HL-60/S4 (cell line): ENCODE results near the gene CCNG1.
"Not testable (repeated sequence)": the region's sequence is repeated elsewhere in the genome, so short reads cannot be mapped to it uniquely, and the experiment has no call there.

Experiments
- in situ Hi-C: fragments of 300-500 bp; cut with MboI; formaldehyde crosslinking; loops from 2 replicates; pipeline ENCODE4 v1.14.3; 2022; ENCODE audit warnings: low sequenced_read_pairs

Gene CCNG1

GRCh38 chr5:163440954-163441353 is 3.6 kb downstream of the CCNG1 start:
- in situ Hi-C loops, result no loop called here

- in situ Hi-C loops, result no loop called here
Observed at GRCh38 chr5:163444526-163444925, 7.1 kb downstream of the CCNG1 start.

GRCh38 chr5:163445345-163445744 is 8.0 kb downstream of the CCNG1 start:
- in situ Hi-C loops, result no loop called here

- in situ Hi-C loops, result no loop called here
Observed at GRCh38 chr5:163447191-163447590, 9.8 kb downstream of the CCNG1 start.

- in situ Hi-C loops, result no loop called here
Observed at GRCh38 chr5:163447875-163448274, 10.5 kb downstream of the CCNG1 start.

GRCh38 chr5:163448491-163448890 is 11.1 kb downstream of the CCNG1 start:
- in situ Hi-C loops, result no loop called here

GRCh38 chr5:163451489-163451888 is 14.1 kb downstream of the CCNG1 start:
- in situ Hi-C loops, result no loop called here

GRCh38 chr5:163453705-163454104 is 16.3 kb downstream of the CCNG1 start:
- in situ Hi-C loops, result no loop called here

- in situ Hi-C loops, result not testable (repeated sequence)
Observed at GRCh38 chr5:163455406-163455805, 18.0 kb downstream of the CCNG1 start.

GRCh38 chr5:163456029-163456589 is 18.7 kb downstream of the CCNG1 start:
- in situ Hi-C loops, result no loop called here

- in situ Hi-C loops, result no loop called here
Observed at GRCh38 chr5:163456840-163457239, 19.4 kb downstream of the CCNG1 start.

- in situ Hi-C loops, result no loop called here
Observed at GRCh38 chr5:163458778-163459385, 21.5 kb downstream of the CCNG1 start.

- in situ Hi-C loops, result no loop called here
Observed at GRCh38 chr5:163459462-163459818, 22.0 kb downstream of the CCNG1 start.

GRCh38 chr5:163459819-163460561 is 22.6 kb downstream of the CCNG1 start, which contains the start of gene NUDCD2:
NUDCD2 (minus strand) TSS chr5:163460102; CDS start chr5:163460050, 52 bp downstream.
- in situ Hi-C loops, result no loop called here

- in situ Hi-C loops, result no loop called here
Observed at GRCh38 chr5:163460562-163461171, 23.3 kb downstream of the CCNG1 start, which contains the start of gene HMMR. HMMR (plus strand) TSS chr5:163460632; CDS start chr5:163460693, 61 bp downstream.

GRCh38 chr5:163463063-163463435 is 25.7 kb downstream of the CCNG1 start:
- in situ Hi-C loops, result no loop called here

- in situ Hi-C loops, result no loop called here
Observed at GRCh38 chr5:163467682-163468081, 30.3 kb downstream of the CCNG1 start.

GRCh38 chr5:163473635-163474243 is 36.3 kb downstream of the CCNG1 start:
- in situ Hi-C loops, result no loop called here

- in situ Hi-C loops, result no loop called here
Observed at GRCh38 chr5:163475411-163475810, 38.0 kb downstream of the CCNG1 start.

GRCh38 chr5:163478126-163478981 is 41.0 kb downstream of the CCNG1 start:
- in situ Hi-C loops, result no loop called here

GRCh38 chr5:163478982-163479271 is 41.5 kb downstream of the CCNG1 start:
- in situ Hi-C loops, result no loop called here
